ENCODE measurements around the gene ASB5.

The ASB5 gene

GRCh38 chr4:176268963-176269362 is at the start of gene ASB5:
Gene ASB5, minus strand, starts transcription at chr4:176269222. Its CDS starts 114 bp downstream, at chr4:176269108.
- H3K4me3 ChIP-seq (ENCODE audit: low read depth, low read length): no peak within 1 kb of the TSS
- no peak for DNase-seq (ENCODE audit: low read depth)
- TF ChIP-seq CTCF (IDR thresholded peaks at IDR 0.05; ENCODE audit: control insufficient read depth, extremely low read depth, insufficient read depth): no peak

GRCh38 chr4:176313596-176314336 is 44.7 kb upstream of the ASB5 start:
- no peak for DNase-seq (ENCODE audit: low read depth)
- TF ChIP-seq CTCF (IDR thresholded peaks at IDR 0.05; ENCODE audit: control insufficient read depth, extremely low read depth, insufficient read depth): no peak
- no peak overlapping the region for H3K4me3 ChIP-seq (ENCODE audit: low read depth, low read length)

- no peak for DNase-seq (ENCODE audit: low read depth)
- TF ChIP-seq CTCF (IDR thresholded peaks at IDR 0.05; ENCODE audit: control insufficient read depth, extremely low read depth, insufficient read depth): no peak
- no peak overlapping the region for H3K4me3 ChIP-seq (ENCODE audit: low read depth, low read length)
Measured at GRCh38 chr4:176309772-176310171, 40.8 kb upstream of the ASB5 start.

GRCh38 chr4:176309046-176309445 is 40.0 kb upstream of the ASB5 start:
- no peak for DNase-seq (ENCODE audit: low read depth)
- TF ChIP-seq CTCF (IDR thresholded peaks at IDR 0.05; ENCODE audit: control insufficient read depth, extremely low read depth, insufficient read depth): no peak
- no peak overlapping the region for H3K4me3 ChIP-seq (ENCODE audit: low read depth, low read length)

GRCh38 chr4:176308441-176308840 is 39.4 kb upstream of the ASB5 start:
- TF ChIP-seq CTCF (IDR thresholded peaks at IDR 0.05; ENCODE audit: control insufficient read depth, extremely low read depth, insufficient read depth): no peak
- DNase-seq (ENCODE audit: low read depth): no peak
- H3K4me3 ChIP-seq (ENCODE audit: low read depth, low read length): no peak overlapping the region

- no peak overlapping the region for H3K4me3 ChIP-seq (ENCODE audit: low read depth, low read length)
- no peak for DNase-seq (ENCODE audit: low read depth)
- no peak for TF ChIP-seq CTCF (IDR thresholded peaks at IDR 0.05; ENCODE audit: control insufficient read depth, extremely low read depth, insufficient read depth)
Measured at GRCh38 chr4:176307666-176307930, 38.6 kb upstream of the ASB5 start.
